Measurements from ENCODE around the gene CPNE2.

Gene CPNE2

GRCh38 chr16:57147381-57148221, 55.2 kb downstream of the CPNE2 start:
- no peak for DNase-seq

GRCh38 chr16:57148481-57148880, 56.1 kb downstream of the CPNE2 start:
- no peak for DNase-seq

GRCh38 chr16:57149391-57149790, 57.0 kb downstream of the CPNE2 start:
- no peak for DNase-seq

GRCh38 chr16:57150682-57151330, 58.4 kb downstream of the CPNE2 start:
- DNase-seq = no peak

- no peak for DNase-seq
These were observed 59.0 kb downstream of the CPNE2 start for GRCh38 chr16:57151369-57151768.

GRCh38 chr16:57152096-57153093, 60.0 kb downstream of the CPNE2 start:
- DNase-seq = no peak

- no peak for DNase-seq
These were observed 61.5 kb downstream of the CPNE2 start for GRCh38 chr16:57153841-57154240.

GRCh38 chr16:57155702-57156350, 63.4 kb downstream of the CPNE2 start:
- no peak for DNase-seq

- no peak for DNase-seq
These were observed 63.9 kb downstream of the CPNE2 start for GRCh38 chr16:57156351-57156703.

GRCh38 chr16:57157533-57157932, 65.2 kb downstream of the CPNE2 start:
- no peak for DNase-seq

- DNase-seq = no peak
These were observed 67.1 kb downstream of the CPNE2 start for GRCh38 chr16:57159447-57159846.

GRCh38 chr16:57163842-57164241, 71.5 kb downstream of the CPNE2 start:
- no peak for DNase-seq

GRCh38 chr16:57165483-57165882, 73.1 kb downstream of the CPNE2 start:
- DNase-seq = no peak

GRCh38 chr16:57165938-57166337, 73.6 kb downstream of the CPNE2 start:
- no peak for DNase-seq

- DNase-seq = no peak
These were observed 74.1 kb downstream of the CPNE2 start for GRCh38 chr16:57166451-57166850.

GRCh38 chr16:57166951-57167350, 74.6 kb downstream of the CPNE2 start:
- no peak for DNase-seq

- DNase-seq = no peak
These were observed 75.2 kb downstream of the CPNE2 start for GRCh38 chr16:57167538-57167937.

GRCh38 chr16:57167953-57168352, 75.6 kb downstream of the CPNE2 start:
- peak in 1 of 2 experiments; percentile 1 for DNase-seq

GRCh38 chr16:57169327-57169726, 76.9 kb downstream of the CPNE2 start:
- DNase-seq = no peak

GRCh38 chr16:57172721-57173290, 80.4 kb downstream of the CPNE2 start:
- no peak for DNase-seq

GRCh38 chr16:57175896-57176295, 83.5 kb downstream of the CPNE2 start:
- no peak for DNase-seq

GRCh38 chr16:57178196-57178595, 85.8 kb downstream of the CPNE2 start:
- no peak for DNase-seq
